Activated naive CD8-positive, alpha-beta T cell treated with anti-CD3 and anti-CD28 coated beads, Interleukin-2, amount 50 U/mL, for 24 hours (primary cell): ENCODE results near the gene FBXO34.
A peak's percentile ranks its signal among the peaks of the same experiment; 100 is the strongest.
"Not testable (repeated sequence)": the region's sequence is repeated elsewhere in the genome, so short reads cannot be mapped to it uniquely, and the experiment has no call there.

Experiments
- ATAC-seq: fragments of 150-1000 bp; cut with Tn5 transposase; one replicate; pipeline ENCODE4 v1.10.0; 2021
- DNase-seq: peaks from one replicate; pipeline ENCODE4 v3.0.0; 2021
- H3K27ac Mint-ChIP-seq: one replicate; pipeline ENCODE4 v1.8.0; 2021; ENCODE audit warnings: mild to moderate bottlenecking, mixed read lengths
- H3K27me3 Mint-ChIP-seq: one replicate; pipeline ENCODE4 v1.8.0; 2021; ENCODE audit warnings: mixed read lengths
- H3K36me3 Mint-ChIP-seq: one replicate; pipeline ENCODE4 v1.8.0; 2021; ENCODE audit warnings: low read depth, mixed read lengths
- H3K4me1 Mint-ChIP-seq: one replicate; pipeline ENCODE4 v1.8.0; 2021; ENCODE audit warnings: mixed read lengths
- H3K4me3 Mint-ChIP-seq: one replicate; pipeline ENCODE4 v1.8.0; 2021; ENCODE audit warnings: mild to moderate bottlenecking, moderate library complexity, mixed read lengths
- H3K9me3 Mint-ChIP-seq: one replicate; pipeline ENCODE4 v1.8.0; 2021; ENCODE audit warnings: mixed read lengths

FBXO34 gene

DNA sequence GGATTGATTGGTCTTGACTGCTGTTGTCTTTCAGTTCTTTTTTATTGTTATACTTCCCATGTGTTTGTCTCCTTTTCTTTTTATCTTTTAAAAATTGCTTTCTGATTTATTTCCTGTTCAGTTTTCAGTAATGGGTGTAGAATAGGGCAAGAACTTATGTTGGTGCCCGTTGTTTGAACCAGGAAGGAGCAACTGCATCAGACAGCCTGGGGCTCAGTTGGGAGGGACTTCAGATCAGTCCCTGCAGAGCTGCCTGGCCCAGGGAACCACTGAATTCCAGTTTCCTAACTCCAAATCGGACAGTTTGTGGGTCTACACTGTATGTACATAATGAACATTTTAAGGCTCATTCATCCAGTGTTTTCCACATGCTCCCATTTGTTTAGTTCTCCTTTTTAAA is 64.9 kb downstream of the FBXO34 start:
- Mint-ChIP-seq H3K4me3 (no peak overlapping the region), H3K36me3 (peaks cover 4% of the 10 kb centered on the region), H3K27me3 (no peaks in the 10 kb centered on the region), H3K4me1 (peaks cover 91% of the 10 kb centered on the region), H3K9me3 (no peaks in the 10 kb centered on the region), H3K27ac (peak overlapping the region; percentile 33)
- no peak for ATAC-seq
- DNase-seq, result no peak

GRCh38 chr14:55336691-55337090 is 65.5 kb downstream of the FBXO34 start:
- H3K36me3 Mint-ChIP-seq, result peaks cover 4% of the 10 kb centered on the region
- DNase-seq (no peak), ATAC-seq (no peak)
- H3K27me3 Mint-ChIP-seq, result no peaks in the 10 kb centered on the region
- H3K4me1 Mint-ChIP-seq, result peaks cover 95% of the 10 kb centered on the region
- peak overlapping the region; percentile 61 for H3K27ac Mint-ChIP-seq
- H3K4me3 Mint-ChIP-seq, result no peak overlapping the region
- H3K9me3 Mint-ChIP-seq, result no peaks in the 10 kb centered on the region

- DNase-seq, result no peak
- Mint-ChIP-seq H3K27me3 (no peaks in the 10 kb centered on the region), H3K36me3 (peaks cover 2% of the 10 kb centered on the region), H3K9me3 (no peaks in the 10 kb centered on the region), H3K27ac (peak overlapping the region; percentile 52), H3K4me3 (peak overlapping the region; percentile 24), H3K4me1 (peaks cover 77% of the 10 kb centered on the region)
- peak; percentile 69 for ATAC-seq
Measured at GRCh38 chr14:55339770-55340169, 68.5 kb downstream of the FBXO34 start.

DNA sequence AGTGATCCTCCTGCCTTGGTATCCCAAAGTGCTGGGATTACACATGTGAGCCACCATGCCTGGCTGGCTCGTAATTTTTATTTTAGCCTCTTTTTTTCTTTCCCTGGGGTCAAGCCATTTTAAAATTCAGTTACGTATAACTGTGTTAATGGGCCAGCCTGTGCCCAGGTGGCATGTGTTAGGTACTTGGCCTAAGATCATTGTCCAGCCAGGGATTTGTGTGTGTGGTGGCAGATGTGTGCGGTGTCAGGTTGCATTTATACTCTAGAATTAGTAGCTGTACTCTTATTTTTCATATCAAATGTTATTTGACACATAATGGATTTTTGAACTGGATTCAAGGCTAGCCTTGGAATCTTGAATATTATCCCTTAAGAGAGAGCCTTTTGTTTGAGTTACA is 69.3 kb downstream of the FBXO34 start:
- no peaks in the 10 kb centered on the region for H3K27me3 Mint-ChIP-seq
- H3K4me1 Mint-ChIP-seq, result peaks cover 74% of the 10 kb centered on the region
- DNase-seq, result no peak
- ATAC-seq, result no peak
- peak overlapping the region; percentile 13 for H3K27ac Mint-ChIP-seq
- no peaks in the 10 kb centered on the region for H3K9me3 Mint-ChIP-seq
- H3K36me3 Mint-ChIP-seq, result peaks cover 2% of the 10 kb centered on the region
- H3K4me3 Mint-ChIP-seq, result no peak overlapping the region

DNA sequence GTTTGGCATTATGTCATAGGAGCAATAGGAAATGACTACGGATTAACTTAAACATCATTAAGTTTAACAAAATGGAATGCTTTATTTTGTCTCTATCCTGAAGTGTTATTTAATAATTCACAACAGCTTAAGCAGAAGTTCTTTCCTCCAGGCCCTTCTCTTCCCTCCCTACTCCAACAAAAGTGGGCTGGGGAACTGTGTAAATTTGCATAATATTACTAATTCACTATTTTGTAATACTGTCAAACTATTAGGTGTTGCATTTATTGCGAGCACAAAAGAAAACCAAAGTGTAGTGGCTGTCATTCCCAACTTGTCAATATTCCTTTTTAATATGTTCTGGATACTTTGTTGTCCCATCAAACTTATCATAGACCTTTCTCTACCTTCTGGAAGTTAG is 70.6 kb downstream of the FBXO34 start:
- Mint-ChIP-seq H3K27me3 (no peaks in the 10 kb centered on the region), H3K4me1 (peaks cover 70% of the 10 kb centered on the region), H3K27ac (no peak overlapping the region), H3K36me3 (peaks cover 2% of the 10 kb centered on the region), H3K4me3 (no peak overlapping the region), H3K9me3 (no peaks in the 10 kb centered on the region)
- DNase-seq, result no peak
- ATAC-seq, result no peak

DNA sequence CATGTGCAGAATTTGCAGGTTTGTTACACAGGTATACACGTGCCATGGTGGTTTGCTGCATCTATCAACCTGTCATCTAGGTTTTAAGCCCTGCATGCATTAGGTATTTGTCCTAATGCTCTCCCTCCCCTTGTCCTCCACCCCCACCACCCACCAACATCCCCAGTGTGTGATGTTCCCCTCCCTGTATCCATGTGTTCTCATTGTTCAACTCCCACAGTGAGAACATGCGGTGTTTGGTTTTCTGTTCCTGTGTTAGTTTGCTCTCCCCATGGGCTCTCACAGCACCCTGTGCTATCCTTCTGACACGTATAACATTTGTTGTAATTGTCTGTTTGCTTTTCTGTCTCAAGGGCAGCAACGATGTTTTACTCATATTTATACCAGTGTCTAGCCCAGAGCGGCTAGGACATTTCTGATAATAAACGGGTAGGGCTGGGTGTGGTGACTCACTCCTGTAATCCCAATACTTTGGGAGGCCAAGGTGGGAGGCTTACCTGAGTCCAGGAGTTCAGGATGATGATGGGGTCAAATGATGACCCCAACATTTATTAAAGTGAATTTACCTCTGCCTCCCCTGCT is 73.5 kb downstream of the FBXO34 start:
- not testable (repeated sequence) for ATAC-seq, H3K27me3 Mint-ChIP-seq

GRCh38 chr14:55347040-55347439 is 75.8 kb downstream of the FBXO34 start:
- Mint-ChIP-seq H3K4me3 (no peak overlapping the region), H3K27me3 (no peaks in the 10 kb centered on the region), H3K36me3 (peaks cover 8% of the 10 kb centered on the region), H3K4me1 (peaks cover 40% of the 10 kb centered on the region), H3K9me3 (no peaks in the 10 kb centered on the region), H3K27ac (no peak overlapping the region)
- no peak for ATAC-seq
- DNase-seq, result no peak

More for the DNA sequence above, 73.5 kb downstream of the FBXO34 start:
- not testable (repeated sequence) for H3K36me3 Mint-ChIP-seq, H3K9me3 Mint-ChIP-seq, DNase-seq, H3K4me3 Mint-ChIP-seq
- H3K4me1 Mint-ChIP-seq, result peaks cover 63% of the 10 kb centered on the region
- peak overlapping the region; percentile 63 for H3K27ac Mint-ChIP-seq

- ATAC-seq (no peak), DNase-seq (no peak)
- Mint-ChIP-seq H3K9me3 (no peaks in the 10 kb centered on the region), H3K27me3 (no peaks in the 10 kb centered on the region), H3K4me1 (peaks cover 39% of the 10 kb centered on the region), H3K27ac (no peak overlapping the region), H3K4me3 (no peak overlapping the region), H3K36me3 (peaks cover 8% of the 10 kb centered on the region)
Measured at GRCh38 chr14:55347748-55348147, 76.5 kb downstream of the FBXO34 start.

- no peak overlapping the region for H3K4me3 Mint-ChIP-seq
- no peak overlapping the region for H3K27ac Mint-ChIP-seq
- peaks cover 8% of the 10 kb centered on the region for H3K36me3 Mint-ChIP-seq
- no peaks in the 10 kb centered on the region for H3K27me3 Mint-ChIP-seq
- DNase-seq (no peak), ATAC-seq (peak; percentile 46)
- H3K9me3 Mint-ChIP-seq, result no peaks in the 10 kb centered on the region
- H3K4me1 Mint-ChIP-seq, result peaks cover 43% of the 10 kb centered on the region
Measured at GRCh38 chr14:55348766-55349453, 77.7 kb downstream of the FBXO34 start.

DNA sequence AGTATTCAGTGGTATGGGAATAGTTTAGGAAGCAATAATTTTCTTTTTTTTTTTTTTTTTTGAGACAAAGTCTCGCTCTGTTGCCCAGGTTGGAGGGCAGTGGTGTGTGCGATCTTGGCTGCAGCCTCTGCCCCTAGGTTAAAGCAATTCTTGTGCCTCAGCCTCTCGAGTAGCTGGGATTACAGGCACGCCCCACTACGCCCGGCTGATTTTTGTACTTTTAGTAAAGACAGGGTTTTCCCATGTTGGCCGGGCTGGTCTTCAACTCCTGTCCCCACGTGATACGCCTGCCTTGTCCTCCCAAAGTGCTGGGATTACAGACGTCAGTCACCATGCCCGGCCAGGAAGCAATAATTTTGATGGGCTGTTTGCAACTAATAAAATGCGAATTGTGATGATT is 78.3 kb downstream of the FBXO34 start:
- Mint-ChIP-seq H3K27ac (no peak overlapping the region), H3K9me3 (no peaks in the 10 kb centered on the region), H3K36me3 (peaks cover 8% of the 10 kb centered on the region), H3K4me1 (peaks cover 45% of the 10 kb centered on the region), H3K4me3 (no peak overlapping the region), H3K27me3 (no peaks in the 10 kb centered on the region)
- ATAC-seq (no peak), DNase-seq (no peak)

- no peak for ATAC-seq
Measured at GRCh38 chr14:55350461-55350860, 79.2 kb downstream of the FBXO34 start.

DNA sequence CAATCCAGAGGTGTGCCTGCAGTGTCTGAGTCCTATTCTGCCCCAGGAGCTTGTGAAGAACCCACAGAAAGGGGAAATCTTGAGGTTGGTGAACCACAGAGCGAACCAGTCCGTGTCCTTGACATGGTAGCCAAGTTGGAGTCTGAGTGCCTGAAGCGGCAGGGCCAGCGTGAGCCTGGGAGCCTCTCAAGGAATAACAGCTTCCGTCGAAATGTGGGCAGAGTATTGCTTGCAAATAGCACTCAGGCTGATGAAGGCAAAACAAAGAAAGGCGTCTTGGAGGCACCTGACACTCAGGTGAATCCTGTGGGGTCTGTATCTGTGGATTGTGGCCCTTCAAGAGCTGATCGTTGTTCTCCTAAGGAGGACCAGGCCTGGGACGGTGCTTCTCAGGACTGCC is 79.9 kb downstream of the FBXO34 start:
- no peak for DNase-seq
- no peak for ATAC-seq
- H3K36me3 Mint-ChIP-seq, result peaks cover 8% of the 10 kb centered on the region
- peaks cover 37% of the 10 kb centered on the region for H3K4me1 Mint-ChIP-seq
- H3K9me3 Mint-ChIP-seq, result no peaks in the 10 kb centered on the region
- H3K27ac Mint-ChIP-seq, result no peak overlapping the region
- no peak overlapping the region for H3K4me3 Mint-ChIP-seq
- H3K27me3 Mint-ChIP-seq, result no peaks in the 10 kb centered on the region

More at GRCh38 chr14:55350461-55350860, 79.2 kb downstream of the FBXO34 start:
- peaks cover 39% of the 10 kb centered on the region for H3K4me1 Mint-ChIP-seq
- H3K9me3 Mint-ChIP-seq, result no peaks in the 10 kb centered on the region
- H3K27me3 Mint-ChIP-seq, result no peaks in the 10 kb centered on the region
- DNase-seq, result no peak
- peaks cover 8% of the 10 kb centered on the region for H3K36me3 Mint-ChIP-seq
- no peak overlapping the region for H3K4me3 Mint-ChIP-seq
- no peak overlapping the region for H3K27ac Mint-ChIP-seq

GRCh38 chr14:55352201-55352600 is 81.0 kb downstream of the FBXO34 start:
- ATAC-seq, result no peak

GRCh38 chr14:55353686-55354467 is 82.7 kb downstream of the FBXO34 start:
- H3K27ac Mint-ChIP-seq, result peak overlapping the region; percentile 44
- H3K27me3 Mint-ChIP-seq, result no peaks in the 10 kb centered on the region
- peaks cover 17% of the 10 kb centered on the region for H3K4me1 Mint-ChIP-seq
- no peaks in the 10 kb centered on the region for H3K9me3 Mint-ChIP-seq
- DNase-seq, result no peak
- peaks cover 8% of the 10 kb centered on the region for H3K36me3 Mint-ChIP-seq
- H3K4me3 Mint-ChIP-seq, result no peak overlapping the region
- no peak for ATAC-seq

More at GRCh38 chr14:55352201-55352600, 81.0 kb downstream of the FBXO34 start:
- Mint-ChIP-seq H3K36me3 (peaks cover 8% of the 10 kb centered on the region), H3K27me3 (no peaks in the 10 kb centered on the region), H3K4me1 (peaks cover 33% of the 10 kb centered on the region), H3K9me3 (no peaks in the 10 kb centered on the region), H3K4me3 (no peak overlapping the region), H3K27ac (no peak overlapping the region)
- DNase-seq, result no peak

- Mint-ChIP-seq H3K4me3 (no peak overlapping the region), H3K27me3 (no peaks in the 10 kb centered on the region), H3K4me1 (peaks cover 12% of the 10 kb centered on the region), H3K9me3 (no peaks in the 10 kb centered on the region), H3K36me3 (peaks cover 8% of the 10 kb centered on the region), H3K27ac (no peak overlapping the region)
- ATAC-seq, result peak; percentile 85
- DNase-seq, result peak; percentile 49
Measured at GRCh38 chr14:55354500-55354899, 83.3 kb downstream of the FBXO34 start.
